Thoracic aorta (tissue), 2 donors: ENCODE results near the gene BEAN1. TPM values are rescaled to one million over a fixed set of nuclear protein-coding genes. Genes with fewer than 3 reads are reported as not detected.
A peak's percentile ranks its signal among the peaks of the same experiment; 100 is the strongest.

Experiments used
- ATAC-seq: fragments of 150-250 bp; one replicate; pipeline ENCODE4 v1.8.0; 2017; ENCODE audit warnings: low read depth; ENCODE audit not compliant: insufficient number of reproducible peaks, low FRiP score
- DNase-seq: peaks from one replicate; pipeline ENCODE4 v3.0.0-alpha.2; 2020; ENCODE audit warnings: low spot score
- H3K27ac ChIP-seq, 2 donors: fragments of 200-600 bp; sonication (generic); 1 replicate in 1 of 2; 2 replicates in 1 of 2; pipeline ENCODE4 v1.5.1; 2016; ENCODE audit warnings: mild to moderate bottlenecking in 2 of 2, moderate library complexity in 2 of 2
- H3K27me3 ChIP-seq: fragments of 200-600 bp; sonication (generic); replicated peaks from 2 replicates; pipeline ENCODE4 v1.6.0; 2016; ENCODE audit warnings: mild to moderate bottlenecking; ENCODE audit not compliant: insufficient read depth
- H3K36me3 ChIP-seq: fragments of 200-600 bp; sonication (generic); one replicate; pipeline ENCODE4 v1.5.1; 2016
- H3K4me1 ChIP-seq, 2 donors: fragments of 200-600 bp; sonication (generic); 1 replicate in 1 of 2; 2 replicates in 1 of 2; pipeline versions ENCODE4 v1.5.1 to v1.6.0; 2016; ENCODE audit warnings: low read depth in 2 of 2, mild to moderate bottlenecking in 1 of 2; ENCODE audit not compliant: control insufficient read depth in 1 of 2
- H3K4me3 ChIP-seq: fragments of 200-600 bp; sonication (generic); 2 replicates; pipeline ENCODE4 v1.5.1; 2016; ENCODE audit warnings: mild to moderate bottlenecking
- H3K9me3 ChIP-seq: fragments of 200-600 bp; sonication (generic); 2 replicates; pipeline ENCODE4 v1.5.1; 2016
- CTCF ChIP-seq: fragments of 200-600 bp; sonication (generic); IDR thresholded peaks from one replicate; pipeline ENCODE4 v1.5.1; 2019; ENCODE audit warnings: antibody characterized with exemption
- total RNA-seq, 2 donors: library from RNA; depleted of rRNA; stranded (reverse); fragments of >200 nt; gene quantifications; one replicate each; pipeline versions ENCODE4 v1.1.0 to v1.2.3, GENCODE V29; 2016

Gene BEAN1
- total RNA-seq, 2 donors from 2014 or later, result 0.28 TPM; not detected in 1

GRCh38 chr16:66422366-66422765 is 4.7 kb upstream of the BEAN1 start:
- Histone ChIP-seq H3K36me3 (no peaks in the 10 kb centered on the region), H3K4me1 (peaks cover under 1 to 7% of the 10 kb centered on the region in 2 donors), H3K9me3 (no peaks in the 10 kb centered on the region), H3K27me3 (no peaks in the 10 kb centered on the region), H3K4me3 (no peak overlapping the region), H3K27ac (no peak overlapping the region)
- DNase-seq (no peak), ATAC-seq (no peak)
- TF ChIP-seq CTCF, result no peak

GRCh38 chr16:66423177-66423576 is 3.9 kb upstream of the BEAN1 start:
- Histone ChIP-seq H3K27me3 (no peaks in the 10 kb centered on the region), H3K4me3 (no peak overlapping the region), H3K27ac (no peak overlapping the region), H3K4me1 (peaks cover 6 to 15% of the 10 kb centered on the region in 2 donors), H3K36me3 (no peaks in the 10 kb centered on the region), H3K9me3 (no peaks in the 10 kb centered on the region)
- TF ChIP-seq CTCF, result no peak
- no peak for ATAC-seq
- DNase-seq, result no peak

GRCh38 chr16:66425651-66426050 is 1.4 kb upstream of the BEAN1 start:
- no peak for ATAC-seq
- H3K36me3 ChIP-seq, result no peaks in the 10 kb centered on the region
- no peak overlapping the region for H3K27ac ChIP-seq
- no peak for TF ChIP-seq CTCF
- peaks cover 6 to 16% of the 10 kb centered on the region in 2 donors for H3K4me1 ChIP-seq
- H3K4me3 ChIP-seq, result no peak overlapping the region
- DNase-seq, result no peak
- no peaks in the 10 kb centered on the region for H3K27me3 ChIP-seq
- H3K9me3 ChIP-seq, result no peaks in the 10 kb centered on the region

GRCh38 chr16:66426112-66427035 is 721 bp upstream of the BEAN1 start:
- Histone ChIP-seq H3K4me1 (peaks cover 6 to 16% of the 10 kb centered on the region in 2 donors), H3K27ac (no peak overlapping the region), H3K4me3 (peak overlapping the region; percentile 66), H3K9me3 (no peaks in the 10 kb centered on the region), H3K27me3 (no peaks in the 10 kb centered on the region), H3K36me3 (no peaks in the 10 kb centered on the region)
- DNase-seq (no peak), ATAC-seq (no peak)
- TF ChIP-seq CTCF, result no peak

GRCh38 chr16:66427871-66428681 is 981 bp downstream of the BEAN1 start:
- H3K4me1 ChIP-seq, result peaks cover 6 to 16% of the 10 kb centered on the region in 2 donors
- no peak for ATAC-seq

More at GRCh38 chr16:66427871-66428681, 981 bp downstream of the BEAN1 start:
- Histone ChIP-seq H3K36me3 (no peaks in the 10 kb centered on the region), H3K9me3 (no peaks in the 10 kb centered on the region), H3K4me3 (peak overlapping the region; percentile 69), H3K27me3 (no peaks in the 10 kb centered on the region), H3K27ac (no peak overlapping the region)
- no peak for DNase-seq
- no peak for TF ChIP-seq CTCF
